Measurements from ENCODE around the gene GAGE1. TPM values are rescaled to one million over a fixed set of nuclear protein-coding genes. Genes with fewer than 3 reads are reported as not detected.
A peak's percentile ranks its signal among the peaks of the same experiment; 100 is the strongest.

Gene GAGE1
- total and polyA plus RNA-seq, 2 of the 8 experiments (the other 6 are each of a cell fraction or from before 2014, with no cell fraction given) = not detected

DNA sequence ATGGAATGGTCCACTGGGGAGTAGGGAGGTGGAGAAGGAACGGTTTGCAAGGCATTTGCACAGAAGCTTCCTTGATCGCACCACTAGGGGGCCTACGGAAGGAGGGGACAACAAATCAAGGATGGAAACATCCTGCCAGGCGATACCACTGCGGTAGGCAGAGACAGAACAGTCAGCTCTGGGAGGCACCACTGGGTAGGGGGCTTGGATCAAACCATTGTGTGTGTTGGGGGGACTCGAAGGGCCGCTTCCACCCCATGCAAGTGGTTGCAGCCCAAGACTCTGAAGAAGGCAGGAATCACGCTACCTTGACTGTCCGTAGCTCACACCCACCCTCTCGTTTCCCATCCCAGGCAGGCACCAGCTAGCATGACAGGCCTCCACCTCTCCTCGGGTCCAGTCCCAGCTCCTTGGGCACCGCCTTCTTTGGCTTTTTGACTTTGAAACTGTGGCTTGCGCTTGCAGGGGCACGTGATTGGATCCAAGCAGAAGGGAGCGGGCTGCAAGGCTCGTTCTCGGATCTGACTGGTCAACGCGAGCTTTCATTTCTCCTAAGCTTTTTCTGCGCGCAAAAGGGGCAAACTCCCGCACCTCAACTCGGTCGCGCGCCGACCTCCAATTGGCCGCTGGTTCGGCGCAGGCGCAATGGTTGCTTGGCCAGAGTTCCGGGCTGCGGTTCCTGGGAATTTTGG, 28.4 kb downstream of the GAGE1 start:
- DNase-seq (ENCODE audit: low read depth in 1 of 2, low spot score in 2 of 2) (peak in 1 of 2 experiments; percentile 47), FAIRE-seq (peak; percentile 57)
- no peak overlapping the region for H3K27ac ChIP-seq (ENCODE audit: low read depth, low read length)
- H2BK20ac ChIP-seq (ENCODE audit: low read length) = no peak overlapping the region
- no peak overlapping the region for H2AK5ac ChIP-seq (ENCODE audit: low read depth, low read length)
- H3K79me2 ChIP-seq (ENCODE audit: control insufficient read depth in 1 of 2, insufficient read depth in 2 of 2, low read length in 2 of 2) = no peaks in the 10 kb centered on the region
- no peak overlapping the region for H4K91ac ChIP-seq (replicated peaks; ENCODE audit: insufficient read length, low read length)
- H3K56ac ChIP-seq (replicated peaks; ENCODE audit: insufficient read length, low read depth, low read length) = no peak overlapping the region
- H3K9ac ChIP-seq (replicated peaks in 1 of 4; ENCODE audit: extremely low read depth in 1 of 4, low read depth in 3 of 4, low read length in 3 of 4) = no peak overlapping the region
- H3K36me3 ChIP-seq (ENCODE audit: control insufficient read depth in 2 of 4, insufficient read depth in 4 of 4, low read length in 3 of 4) = no peaks in the 10 kb centered on the region
- no peak overlapping the region for H3K18ac ChIP-seq (ENCODE audit: extremely low read depth, low read length)
- no peaks in the 10 kb centered on the region for H3K4me1 ChIP-seq (replicated peaks in 1 of 4; ENCODE audit: control insufficient read depth in 3 of 4, insufficient read depth in 4 of 4, low read length in 3 of 4)
- no peak overlapping the region for H3K14ac ChIP-seq (ENCODE audit: insufficient read length)
- no peak overlapping the region for H2BK5ac ChIP-seq (ENCODE audit: low read depth, low read length)
- no peak overlapping the region for H3K4ac ChIP-seq (replicated peaks; ENCODE audit: insufficient read length, low read depth, low read length)
- H3K9me3 ChIP-seq (ENCODE audit: insufficient read depth in 2 of 2, low read depth in 1 of 2, low read length in 1 of 2) = peaks cover 0 to 9% of the 10 kb centered on the region in 2 experiments; a peak in 2 of 4 replicates
- ChIA-PET POLR2A (ENCODE audit: partially characterized antibody) (no interaction called here), CTCF (ENCODE audit: partially characterized antibody) (interaction anchor here (0.7 to 1.1 kb wide), 4 partner anchors 8 to 28 kb away, joined by 3 to 5 read pairs (median 4); no protein-coding TSS in a partner anchor)
- no peaks in the 10 kb centered on the region for H3K79me1 ChIP-seq (ENCODE audit: low read depth, low read length)
- H2BK12ac ChIP-seq (ENCODE audit: low read depth, low read length) = no peak overlapping the region
- no peak overlapping the region for H3K23ac ChIP-seq (ENCODE audit: insufficient read length)
- H2BK15ac ChIP-seq (ENCODE audit: low read length) = no peak overlapping the region
- no peak overlapping the region; the same call in 1 of the 2 replicates for H4K8ac ChIP-seq (ENCODE audit: extremely low read depth, insufficient read depth, low read length)
- no peaks in the 10 kb centered on the region for H4K20me1 ChIP-seq (replicated peaks in 1 of 2; ENCODE audit: control insufficient read depth in 1 of 2, insufficient read depth in 2 of 2, low read length in 2 of 2)
- H3K4me2 ChIP-seq (ENCODE audit: insufficient read depth in 1 of 2, low read depth in 2 of 2, low read length in 2 of 2) = no peak overlapping the region
- H4K5ac ChIP-seq (ENCODE audit: insufficient read length, low read depth, low read length) = no peak overlapping the region
- 80% methylated on average over 6 of the region's 33 CpGs; no CpG with 5 or more reads in 1 of the 2 experiments for whole genome bisulfite sequencing, 2 experiments (ENCODE audit: extremely low coverage in 1 of 2, insufficient coverage in 1 of 2, insufficient read length in 1 of 2, insufficient replicate concordance in 2 of 2, low coverage in 1 of 2, low lambda C conversion rate in 2 of 2, missing lambda C conversion rate in 1 of 2)
- no peak overlapping the region for H2BK120ac ChIP-seq (replicated peaks; ENCODE audit: low read depth, low read length)
- H3K4me3 ChIP-seq (ENCODE audit: extremely low read depth in 1 of 4, insufficient read depth in 2 of 4, low read depth in 3 of 4, low read length in 4 of 4) = no peak overlapping the region
- H2AFZ ChIP-seq (ENCODE audit: low read length) = no peak overlapping the region
- H3K27me3 ChIP-seq (replicated peaks in 1 of 4; ENCODE audit: control insufficient read depth in 3 of 4, extremely low read depth in 1 of 4, insufficient read depth in 3 of 4, low read length in 3 of 4) = no peaks in the 10 kb centered on the region
- H3K23me2 ChIP-seq (ENCODE audit: low read depth, low read length) = no peaks in the 10 kb centered on the region
- TF ChIP-seq RAD21 (IDR thresholded peaks at IDR 0.05 in 1 of 2, conservative IDR thresholded peaks at IDR 0.05 in 1 of 2; ENCODE audit: low read depth in 2 of 2, low read length in 2 of 2) (peak; percentile 40 to 48; a peak in 3 of 4 replicates), CEBPB (IDR thresholded peaks at IDR 0.05; ENCODE audit: low read depth, low read length) (no peak), BACH1 (IDR thresholded peaks at IDR 0.05; ENCODE audit: low read length) (no peak), TEAD4 (IDR thresholded peaks at IDR 0.05; ENCODE audit: low read depth, low read length) (no peak), SUZ12 (IDR thresholded peaks at IDR 0.05; ENCODE audit: low read length) (no peak), CBX8 (IDR thresholded peaks at IDR 0.05; ENCODE audit: borderline replicate concordance, low read depth, low read length) (no peak), CHD1 (IDR thresholded peaks at IDR 0.05; ENCODE audit: low read depth, low read length) (peak; percentile 69; the same call in 1 of the 2 replicates), SP1 (IDR thresholded peaks at IDR 0.05; ENCODE audit: low read depth, low read length) (no peak), BRCA1 (IDR thresholded peaks at IDR 0.05; ENCODE audit: low read depth, low read length) (no peak), POLR2A (IDR thresholded peaks at IDR 0.05; ENCODE audit: control extremely low read depth in 1 of 2, low read depth in 2 of 2, low read length in 2 of 2) (no peak)
- TF ChIP-seq, protein P1, sequence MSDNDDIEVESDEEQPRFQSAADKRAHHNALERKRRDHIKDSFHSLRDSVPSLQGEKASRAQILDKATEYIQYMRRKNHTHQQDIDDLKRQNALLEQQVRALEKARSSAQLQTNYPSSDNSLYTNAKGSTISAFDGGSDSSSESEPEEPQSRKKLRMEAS (IDR thresholded peaks at IDR 0.05) = no peak
